Gastrocnemius medialis (tissue), 4 donors: ENCODE data around the gene PTPRN2.

ENCODE experiments used
- CTCF ChIP-seq, 5 experiments: fragments of 450-650 bp in 3 of 5; fragments of 200-600 bp in 2 of 5; sonication (generic) in 2 of 5; IDR thresholded peaks in 4 of 5; conservative IDR thresholded peaks in 1 of 5; 1 replicate in 4 of 5; 2 replicates in 1 of 5; pipeline ENCODE4 v1.5.1; 2016 to 2019; ENCODE audit warnings: antibody characterized with exemption in 5 of 5, mild to moderate bottlenecking in 3 of 5, moderate library complexity in 3 of 5
- POLR2A ChIP-seq, 2 donors: fragments of 450-650 bp; IDR thresholded peaks; one replicate each; pipeline ENCODE4 v1.6.1; 2017; ENCODE audit warnings: antibody characterized with exemption in 2 of 2, mild to moderate bottlenecking in 2 of 2, moderate library complexity in 2 of 2

DNA sequence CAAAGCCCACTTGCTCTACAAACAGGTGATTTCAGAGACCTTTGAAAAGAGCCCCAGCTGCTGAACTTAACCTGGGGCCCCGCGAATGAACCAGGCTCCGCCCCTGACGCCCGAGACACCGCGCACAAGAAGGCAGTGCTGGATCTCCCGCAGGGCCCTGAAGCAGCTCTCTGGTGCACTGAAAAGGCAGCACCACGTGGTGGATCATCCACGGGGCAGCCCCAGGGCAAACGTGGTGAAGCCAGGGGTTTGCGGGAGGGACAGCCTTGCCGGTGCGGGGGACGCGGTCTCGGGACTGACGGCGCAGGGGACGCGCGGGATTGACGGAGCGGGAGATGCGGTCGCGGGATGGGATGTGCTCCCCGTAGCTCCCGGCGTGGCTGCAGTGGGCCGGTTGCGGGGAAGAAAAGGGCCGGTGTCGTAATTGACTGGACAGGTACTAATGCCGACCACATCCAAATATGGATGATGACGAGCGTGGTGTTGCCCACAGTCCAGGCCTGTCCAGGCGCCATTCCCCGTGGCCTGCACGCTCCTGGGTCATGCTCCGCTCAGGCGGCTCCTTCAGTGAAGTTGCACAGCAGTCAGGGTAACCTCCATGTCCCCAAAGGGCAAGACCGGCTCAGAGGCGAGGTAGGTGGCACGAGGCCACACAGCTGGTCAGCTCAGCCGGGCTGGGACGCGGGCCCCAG lies 829.7 kb downstream of the PTPRN2 start:
- TF ChIP-seq CTCF (IDR thresholded peaks at IDR 0.05 in 4 of 5, conservative IDR thresholded peaks at IDR 0.05 in 1 of 5) (no peak), POLR2A (IDR thresholded peaks at IDR 0.05) (no peak)
